ENCODE results near the gene DCAF6. TPM values are rescaled to one million over a fixed set of nuclear protein-coding genes. Genes with fewer than 3 reads are reported as not detected.

Gene DCAF6
- total and polyA plus RNA-seq, 4 donors = 19.7 to 120 (median 28.2) TPM

GRCh38 chr1:168004531-168004930 lies 68.0 kb downstream of the DCAF6 start:
- ATAC-seq (ENCODE audit: insufficient read depth, low FRiP score) (no peak), DNase-seq (no peak)
- no peak overlapping the region for H3K4me3 ChIP-seq
- H3K36me3 ChIP-seq (ENCODE audit: control insufficient read depth in 4 of 4, insufficient read depth in 4 of 4, low read length in 4 of 4) = peaks cover 3 to 11% (median 4%) of the 10 kb centered on the region in 4 donors
- no peaks in the 10 kb centered on the region for H3K27me3 ChIP-seq (ENCODE audit: control insufficient read depth in 3 of 3, insufficient read depth in 3 of 3, low read length in 2 of 3)
- no peaks in the 10 kb centered on the region for H3K9me3 ChIP-seq (ENCODE audit: control insufficient read depth in 4 of 4, insufficient read depth in 3 of 4, low read length in 3 of 4)
- H3K27ac ChIP-seq (ENCODE audit: low read depth in 1 of 2, low read length in 1 of 2) = no peak overlapping the region
- WGBS, 2 donors = 96 to 98% methylated on average over 2 of the region's 2 CpGs
- no peak overlapping the region for H3K9ac ChIP-seq (ENCODE audit: insufficient read depth in 1 of 2, low read length in 2 of 2)
- no peak for TF ChIP-seq CTCF (IDR thresholded peaks at IDR 0.05; ENCODE audit: control extremely low read depth, extremely low read depth)
- peaks cover 0 to 10% (median 0%) of the 10 kb centered on the region in 5 donors for H3K4me1 ChIP-seq (ENCODE audit: control insufficient read depth in 5 of 5, insufficient read depth in 5 of 5, low read length in 5 of 5)

- peaks cover 3 to 11% (median 4%) of the 10 kb centered on the region in 4 donors for H3K36me3 ChIP-seq (ENCODE audit: control insufficient read depth in 4 of 4, insufficient read depth in 4 of 4, low read length in 4 of 4)
- no peak for TF ChIP-seq CTCF (IDR thresholded peaks at IDR 0.05; ENCODE audit: control extremely low read depth, extremely low read depth)
- no peak overlapping the region for H3K27ac ChIP-seq (ENCODE audit: low read depth in 1 of 2, low read length in 1 of 2)
- no peak overlapping the region for H3K4me3 ChIP-seq
- no peaks in the 10 kb centered on the region for H3K9me3 ChIP-seq (ENCODE audit: control insufficient read depth in 4 of 4, insufficient read depth in 3 of 4, low read length in 3 of 4)
- H3K4me1 ChIP-seq (ENCODE audit: control insufficient read depth in 5 of 5, insufficient read depth in 5 of 5, low read length in 5 of 5) = peaks cover 0 to 1% (median 0%) of the 10 kb centered on the region in 5 donors
- no peak overlapping the region for H3K9ac ChIP-seq (ENCODE audit: insufficient read depth in 1 of 2, low read length in 2 of 2)
- DNase-seq (no peak), ATAC-seq (ENCODE audit: insufficient read depth, low FRiP score) (no peak)
- no peaks in the 10 kb centered on the region for H3K27me3 ChIP-seq (ENCODE audit: control insufficient read depth in 3 of 3, insufficient read depth in 3 of 3, low read length in 2 of 3)
These were observed 69.0 kb downstream of the DCAF6 start for GRCh38 chr1:168005529-168005928.

GRCh38 chr1:168007691-168008090 lies 71.2 kb downstream of the DCAF6 start:
- no peak overlapping the region for H3K4me3 ChIP-seq
- ATAC-seq (ENCODE audit: insufficient read depth, low FRiP score) (no peak), DNase-seq (no peak)
- H3K27ac ChIP-seq (ENCODE audit: low read depth in 1 of 2, low read length in 1 of 2) = no peak overlapping the region
- H3K4me1 ChIP-seq (ENCODE audit: control insufficient read depth in 5 of 5, insufficient read depth in 5 of 5, low read length in 5 of 5) = no peaks in the 10 kb centered on the region
- H3K9ac ChIP-seq (ENCODE audit: insufficient read depth in 1 of 2, low read length in 2 of 2) = no peak overlapping the region
- no peaks in the 10 kb centered on the region for H3K27me3 ChIP-seq (ENCODE audit: control insufficient read depth in 3 of 3, insufficient read depth in 3 of 3, low read length in 2 of 3)
- peaks cover 3 to 16% (median 4%) of the 10 kb centered on the region in 4 donors for H3K36me3 ChIP-seq (ENCODE audit: control insufficient read depth in 4 of 4, insufficient read depth in 4 of 4, low read length in 4 of 4)
- no peaks in the 10 kb centered on the region for H3K9me3 ChIP-seq (ENCODE audit: control insufficient read depth in 4 of 4, insufficient read depth in 3 of 4, low read length in 3 of 4)
- 91 to 94% methylated on average over 1 of the region's 1 CpG for WGBS, 2 donors
- TF ChIP-seq CTCF (IDR thresholded peaks at IDR 0.05; ENCODE audit: control extremely low read depth, extremely low read depth) = no peak

- no peak for TF ChIP-seq CTCF (IDR thresholded peaks at IDR 0.05; ENCODE audit: control extremely low read depth, extremely low read depth)
- H3K27me3 ChIP-seq (ENCODE audit: control insufficient read depth in 3 of 3, insufficient read depth in 3 of 3, low read length in 2 of 3) = no peaks in the 10 kb centered on the region
- no peaks in the 10 kb centered on the region for H3K4me1 ChIP-seq (ENCODE audit: control insufficient read depth in 5 of 5, insufficient read depth in 5 of 5, low read length in 5 of 5)
- H3K27ac ChIP-seq (ENCODE audit: low read depth in 1 of 2, low read length in 1 of 2) = no peak overlapping the region
- DNase-seq (no peak), ATAC-seq (ENCODE audit: insufficient read depth, low FRiP score) (no peak)
- WGBS, 2 donors = 95 to 99% methylated on average over 5 of the region's 5 CpGs
- H3K9ac ChIP-seq (ENCODE audit: insufficient read depth in 1 of 2, low read length in 2 of 2) = no peak overlapping the region
- H3K36me3 ChIP-seq (ENCODE audit: control insufficient read depth in 4 of 4, insufficient read depth in 4 of 4, low read length in 4 of 4) = peaks cover 3 to 17% (median 5%) of the 10 kb centered on the region in 4 donors
- H3K4me3 ChIP-seq = no peak overlapping the region
- H3K9me3 ChIP-seq (ENCODE audit: control insufficient read depth in 4 of 4, insufficient read depth in 3 of 4, low read length in 3 of 4) = no peaks in the 10 kb centered on the region
These were observed 72.1 kb downstream of the DCAF6 start for GRCh38 chr1:168008595-168008994.

Data from lung (tissue), 12 donors.